ENCODE data around the gene C1orf21. TPM values are rescaled to one million over a fixed set of nuclear protein-coding genes. Genes with fewer than 3 reads are reported as not detected.
A peak's percentile ranks its signal among the peaks of the same experiment; 100 is the strongest.

Gene C1orf21
- total RNA-seq, 2 experiments from 2014 or later: 1.9 to 2.2 TPM

DNA sequence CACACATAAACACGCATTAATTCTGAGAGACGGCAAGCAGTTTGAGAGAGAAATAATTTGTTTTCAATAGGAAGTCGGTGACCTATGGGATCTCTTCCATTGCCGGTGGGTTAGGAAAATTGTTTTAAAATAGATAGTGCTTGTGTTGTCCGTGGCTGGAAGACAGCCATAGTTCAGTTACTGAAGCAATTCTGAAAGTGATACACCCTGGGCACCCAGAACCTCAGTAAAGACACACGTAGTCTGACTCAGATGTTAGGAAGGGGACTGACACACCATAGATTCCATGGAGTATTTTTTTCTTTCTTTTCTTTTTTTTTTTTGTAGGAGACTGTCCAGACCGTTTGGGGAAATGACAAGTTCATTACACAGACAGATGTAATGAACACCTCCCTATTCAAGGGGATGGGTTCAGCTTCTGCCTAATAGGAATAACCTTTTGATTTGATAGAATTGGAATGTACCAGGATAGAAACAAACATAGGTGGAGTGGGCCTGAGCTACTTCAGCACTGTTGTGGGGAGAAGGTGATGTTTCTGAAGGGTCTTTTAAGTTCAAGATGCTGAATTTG lies 1.6 kb downstream of the C1orf21 start:
- Mint-ChIP-seq H3K27me3 (peaks cover 63% of the 10 kb centered on the region), H3K4me3 (peak overlapping the region; percentile 74), H3K9me3 (no peaks in the 10 kb centered on the region), H3K36me3 (peaks cover 2% of the 10 kb centered on the region), H3K4me1 (ENCODE audit: low read depth) (peaks cover 15% of the 10 kb centered on the region), H3K27ac (no peak overlapping the region)
- intact Hi-C loops (cut with micrococcal nuclease): loop anchor here (10.0 kb wide), 1 partner anchor 334 kb away; the partner anchor contains the start of gene TSEN15
- DNase-seq: no peak
- ChIA-PET POLR2A (no interaction called here), CTCF (no interaction called here)

DNA sequence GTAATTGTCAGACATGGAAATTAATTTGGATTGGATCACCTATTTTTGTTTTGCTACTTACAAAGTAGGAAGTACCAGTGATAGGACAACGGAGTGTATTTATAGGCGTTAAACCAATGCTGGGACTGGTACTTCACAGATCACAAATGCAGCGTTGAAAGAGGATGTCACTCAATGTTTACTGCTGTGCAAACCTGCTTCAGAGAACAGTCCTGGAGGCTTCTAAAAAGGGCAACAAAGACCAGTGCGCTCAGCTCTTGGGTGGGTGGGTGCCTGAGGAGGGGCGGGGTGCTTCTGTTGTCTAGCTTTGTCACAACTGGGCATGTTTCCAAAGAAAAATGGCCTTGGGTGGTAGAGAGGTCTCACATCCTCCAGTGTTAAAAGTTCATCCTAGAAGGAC lies 2.1 kb downstream of the C1orf21 start:
- Mint-ChIP-seq H3K27ac (no peak overlapping the region), H3K27me3 (peaks cover 59% of the 10 kb centered on the region), H3K9me3 (no peaks in the 10 kb centered on the region), H3K36me3 (peaks cover 2% of the 10 kb centered on the region), H3K4me1 (ENCODE audit: low read depth) (peaks cover 15% of the 10 kb centered on the region), H3K4me3 (no peak overlapping the region)
- DNase-seq: no peak
- ChIA-PET POLR2A (no interaction called here), CTCF (no interaction called here)
- intact Hi-C loops (cut with micrococcal nuclease): loop anchor here (10.0 kb wide), 1 partner anchor 334 kb away; the partner anchor contains the start of gene TSEN15

DNA sequence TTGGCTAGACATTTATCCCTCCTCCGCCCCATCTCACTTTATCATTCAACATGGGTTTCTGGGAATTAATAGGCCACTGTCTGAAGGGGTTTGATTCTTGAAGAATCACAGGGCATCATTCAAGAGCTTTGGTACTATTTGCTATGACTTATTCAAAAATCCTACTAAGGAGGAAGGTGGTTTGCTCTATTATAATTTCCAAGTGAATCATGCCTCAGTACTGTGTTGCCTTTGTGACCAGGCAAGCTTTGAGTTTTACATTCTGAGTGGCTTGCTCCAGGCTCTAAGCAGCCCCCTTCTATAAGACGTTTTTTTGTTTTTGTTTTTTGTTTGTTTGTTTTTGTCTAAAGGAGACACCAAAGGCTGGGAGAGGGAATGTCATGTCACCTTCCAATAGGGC lies 2.6 kb downstream of the C1orf21 start:
- intact Hi-C loops (cut with micrococcal nuclease): loop anchor here (10.0 kb wide), 1 partner anchor 335 kb away; the partner anchor contains the start of gene TSEN15
- Mint-ChIP-seq H3K27me3 (peaks cover 58% of the 10 kb centered on the region), H3K36me3 (peaks cover 2% of the 10 kb centered on the region), H3K27ac (no peak overlapping the region), H3K4me1 (ENCODE audit: low read depth) (peaks cover 15% of the 10 kb centered on the region), H3K4me3 (no peak overlapping the region), H3K9me3 (no peaks in the 10 kb centered on the region)
- CTCF ChIA-PET: no interaction called here
- POLR2A ChIA-PET: no interaction called here
- no peak for DNase-seq

DNA sequence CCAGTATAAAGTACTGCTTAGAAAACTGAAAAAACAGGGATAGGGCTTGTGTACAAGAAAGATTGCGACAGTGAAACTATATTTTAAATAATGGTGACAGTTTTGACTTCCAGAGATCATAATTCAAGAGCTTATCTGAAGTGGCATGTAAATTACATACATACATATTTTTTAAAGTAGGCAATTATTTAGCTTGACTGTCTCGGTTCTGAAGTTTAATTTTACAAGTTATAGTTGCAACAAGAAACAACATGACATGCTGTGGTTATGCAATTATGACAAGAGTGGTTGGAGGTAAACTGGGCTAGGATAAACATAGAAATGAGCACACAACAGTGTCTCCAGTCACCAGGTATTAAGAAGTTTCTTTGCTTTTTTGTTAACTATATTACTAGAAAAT lies 4.1 kb downstream of the C1orf21 start:
- Mint-ChIP-seq H3K27me3 (peaks cover 47% of the 10 kb centered on the region), H3K4me3 (no peak overlapping the region), H3K9me3 (no peaks in the 10 kb centered on the region), H3K27ac (no peak overlapping the region), H3K4me1 (ENCODE audit: low read depth) (peaks cover 13% of the 10 kb centered on the region), H3K36me3 (peaks cover 2% of the 10 kb centered on the region)
- CTCF ChIA-PET: interaction anchor here (1.4 kb wide), 1 partner anchor 9 kb away, joined by 3 read pairs; no protein-coding TSS in a partner anchor
- no peak for DNase-seq
- POLR2A ChIA-PET: no interaction called here
- intact Hi-C loops (cut with micrococcal nuclease): no loop called here

DNA sequence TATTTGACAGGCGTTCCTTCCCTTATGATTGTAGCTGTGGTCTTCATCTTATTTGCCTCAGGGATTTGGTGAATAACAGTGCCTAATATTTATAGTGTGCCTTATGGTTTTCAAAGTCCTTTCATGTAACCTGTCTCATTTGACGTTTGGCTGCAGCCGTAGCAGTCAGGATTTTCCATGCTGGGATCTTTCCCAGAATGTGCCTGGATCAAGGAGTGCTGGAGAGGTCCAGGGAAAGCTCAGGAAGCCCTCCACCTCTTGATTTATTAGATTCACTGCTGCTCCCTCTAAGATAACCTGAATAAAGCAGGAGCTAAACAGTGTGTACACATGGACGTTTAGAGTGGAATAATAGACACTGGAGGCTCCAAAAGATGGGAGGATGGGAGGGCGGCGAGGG lies 5.2 kb downstream of the C1orf21 start:
- DNase-seq: no peak
- intact Hi-C loops (cut with micrococcal nuclease): no loop called here
- Mint-ChIP-seq H3K9me3 (no peaks in the 10 kb centered on the region), H3K27me3 (peaks cover 50% of the 10 kb centered on the region), H3K4me1 (ENCODE audit: low read depth) (peaks cover 11% of the 10 kb centered on the region), H3K27ac (no peak overlapping the region), H3K36me3 (no peaks in the 10 kb centered on the region), H3K4me3 (no peak overlapping the region)
- CTCF ChIA-PET: interaction anchor here (1.4 kb wide), 1 partner anchor 10 kb away, joined by 3 read pairs; no protein-coding TSS in a partner anchor
- POLR2A ChIA-PET: no interaction called here

DNA sequence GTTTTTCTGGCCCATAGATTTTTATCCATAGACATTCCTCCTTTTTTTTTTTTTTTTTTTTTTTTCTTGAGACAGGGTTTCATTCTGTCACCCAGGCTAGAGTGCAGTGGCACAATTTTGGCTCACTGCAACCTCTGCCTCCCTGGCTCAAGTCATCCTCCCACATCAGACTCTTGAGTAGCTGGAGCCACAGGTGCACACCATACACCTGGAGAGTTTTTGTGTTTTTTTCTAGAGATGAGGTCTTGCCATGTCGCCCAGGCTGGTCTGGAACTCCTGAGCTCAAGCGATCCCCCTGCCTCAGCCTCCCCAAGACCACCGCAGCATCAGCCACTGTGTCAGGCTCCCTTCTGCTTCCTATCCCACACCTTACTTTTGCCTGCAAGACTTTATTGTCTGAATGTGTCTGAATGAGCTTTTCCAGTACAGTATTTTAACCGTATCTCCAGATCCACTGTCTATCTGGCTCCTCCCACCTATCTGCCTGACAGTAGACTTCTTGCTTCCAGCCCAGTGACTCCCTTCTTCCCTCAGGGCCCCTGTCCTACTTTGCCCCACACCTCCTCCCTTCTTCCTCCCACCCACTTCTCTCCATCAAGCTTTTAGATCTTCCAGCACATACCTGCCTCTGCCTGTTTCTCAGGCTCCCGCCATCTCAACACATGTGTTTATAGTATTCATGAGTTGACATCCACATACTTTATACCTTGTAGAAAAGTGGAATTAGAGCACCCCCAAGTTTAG lies 6.1 kb downstream of the C1orf21 start:
- POLR2A ChIA-PET: no interaction called here
- Mint-ChIP-seq H3K9me3 (no peaks in the 10 kb centered on the region), H3K27me3 (peaks cover 47% of the 10 kb centered on the region), H3K4me1 (ENCODE audit: low read depth) (peaks cover 7% of the 10 kb centered on the region), H3K36me3 (no peaks in the 10 kb centered on the region), H3K27ac (no peak overlapping the region), H3K4me3 (no peak overlapping the region)
- CTCF ChIA-PET: no interaction called here
- DNase-seq: no peak
- intact Hi-C loops (cut with micrococcal nuclease): no loop called here

DNA sequence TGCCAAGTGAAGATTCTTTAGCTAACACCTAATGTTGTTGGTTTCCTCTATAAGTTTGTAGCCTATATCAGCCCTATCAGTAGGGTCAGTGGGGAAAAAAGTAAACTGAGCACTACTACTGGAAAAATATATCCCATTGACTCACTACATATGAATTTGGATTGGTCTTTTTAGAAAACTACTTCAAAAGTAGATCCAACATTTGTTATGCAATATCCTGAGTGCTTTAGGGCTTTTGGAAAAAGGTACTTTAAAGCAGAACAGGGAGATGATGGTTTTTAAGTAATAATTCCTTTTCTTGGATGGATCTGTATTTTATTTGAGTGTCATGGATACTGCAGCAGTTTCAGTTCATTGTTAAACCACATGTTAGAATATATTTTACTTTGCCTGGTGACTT lies 7.1 kb downstream of the C1orf21 start:
- no peaks in the 10 kb centered on the region for H3K36me3 Mint-ChIP-seq
- no peak for DNase-seq
- no peak overlapping the region for H3K4me3 Mint-ChIP-seq
- CTCF ChIA-PET: no interaction called here
- POLR2A ChIA-PET: no interaction called here
- no peaks in the 10 kb centered on the region for H3K9me3 Mint-ChIP-seq
- no peak overlapping the region for H3K27ac Mint-ChIP-seq
- H3K27me3 Mint-ChIP-seq: peaks cover 40% of the 10 kb centered on the region
- intact Hi-C loops (cut with micrococcal nuclease): no loop called here
- no peaks in the 10 kb centered on the region for H3K4me1 Mint-ChIP-seq (ENCODE audit: low read depth)

DNA sequence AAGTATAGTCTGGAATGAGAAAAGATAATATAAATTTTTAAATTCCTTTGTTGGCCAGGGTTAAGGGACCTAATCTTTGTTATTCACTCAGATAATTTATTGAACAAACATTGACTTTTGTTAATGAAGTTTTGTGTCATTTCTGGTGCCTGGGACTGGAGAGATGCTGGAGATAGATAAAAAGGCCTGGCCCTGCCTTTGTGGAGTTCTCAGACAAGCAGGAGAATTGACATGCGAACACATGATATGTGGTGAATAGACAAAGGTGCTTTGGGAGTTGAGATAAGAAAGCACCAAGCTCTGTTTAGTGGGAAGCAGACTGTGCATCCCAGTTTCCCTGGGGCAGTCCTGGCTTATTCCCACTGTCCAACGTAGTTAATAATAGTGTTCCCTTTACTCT lies 8.5 kb downstream of the C1orf21 start:
- no peak overlapping the region for H3K27ac Mint-ChIP-seq
- CTCF ChIA-PET: no interaction called here
- no peaks in the 10 kb centered on the region for H3K4me1 Mint-ChIP-seq (ENCODE audit: low read depth)
- H3K4me3 Mint-ChIP-seq: no peak overlapping the region
- no peak for DNase-seq
- POLR2A ChIA-PET: no interaction called here
- H3K36me3 Mint-ChIP-seq: no peaks in the 10 kb centered on the region
- H3K9me3 Mint-ChIP-seq: no peaks in the 10 kb centered on the region
- intact Hi-C loops (cut with micrococcal nuclease): no loop called here
- peaks cover 31% of the 10 kb centered on the region for H3K27me3 Mint-ChIP-seq

DNA sequence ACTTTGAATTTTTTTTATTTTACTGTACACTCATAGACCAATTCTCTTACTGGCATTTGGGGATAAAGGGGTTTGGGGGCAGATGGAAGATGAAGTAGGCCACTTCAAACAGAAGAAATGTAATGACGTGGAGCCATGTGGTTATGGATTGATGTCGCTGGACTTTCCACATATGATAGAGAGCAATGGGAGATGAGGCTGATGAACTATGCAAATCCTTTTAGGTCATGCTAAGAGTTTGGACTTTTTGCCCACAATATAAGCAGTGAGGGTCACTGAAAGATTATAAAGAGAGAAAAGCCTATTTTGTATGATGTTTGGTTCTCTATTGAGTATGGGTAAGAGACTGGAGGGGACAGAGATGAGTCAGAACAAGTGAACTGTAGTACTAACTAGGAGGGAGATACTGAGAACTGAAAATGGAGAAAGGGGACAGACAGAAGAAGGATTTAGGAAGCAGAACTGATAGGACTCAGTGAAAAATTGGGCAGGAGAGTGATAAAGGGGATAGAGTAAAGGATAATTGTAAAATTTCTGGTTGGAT lies 9.2 kb downstream of the C1orf21 start:
- peaks cover 27% of the 10 kb centered on the region for H3K27me3 Mint-ChIP-seq
- no peak overlapping the region for H3K4me3 Mint-ChIP-seq
- no peaks in the 10 kb centered on the region for H3K9me3 Mint-ChIP-seq
- H3K4me1 Mint-ChIP-seq (ENCODE audit: low read depth): no peaks in the 10 kb centered on the region
- no peaks in the 10 kb centered on the region for H3K36me3 Mint-ChIP-seq
- POLR2A ChIA-PET: no interaction called here
- CTCF ChIA-PET: no interaction called here
- intact Hi-C loops (cut with micrococcal nuclease): no loop called here
- no peak overlapping the region for H3K27ac Mint-ChIP-seq
- no peak for DNase-seq

DNA sequence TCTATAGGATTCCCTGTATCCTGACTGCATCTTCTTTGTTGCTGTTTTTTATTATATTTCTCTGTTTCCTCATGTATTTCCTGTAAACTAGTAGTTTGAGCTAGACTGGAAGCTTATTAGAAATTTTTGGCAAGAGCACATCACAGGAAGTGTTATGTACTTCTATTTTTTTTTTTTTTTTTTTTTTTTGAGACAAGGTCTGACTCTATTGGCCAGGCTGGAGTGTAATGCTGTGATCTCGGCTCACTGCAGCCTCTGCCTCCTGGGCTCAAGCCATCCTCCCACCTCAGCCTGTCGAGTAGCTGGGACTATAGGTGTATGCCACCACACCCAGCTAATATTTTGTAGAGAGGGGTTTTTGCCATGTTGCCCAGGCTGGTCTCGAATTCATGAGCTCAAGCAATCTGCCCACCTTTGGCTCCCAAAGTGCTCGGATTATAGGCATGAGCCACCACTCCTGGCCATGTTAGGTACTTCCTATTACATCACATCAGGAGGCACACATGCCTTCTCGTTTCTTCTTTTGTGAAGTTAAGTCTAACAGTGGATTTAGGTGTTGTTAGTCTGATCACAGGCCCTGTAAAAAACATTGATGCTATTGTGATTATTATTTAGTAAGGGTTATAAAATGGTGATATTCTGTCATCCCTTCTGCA lies 12.5 kb downstream of the C1orf21 start:
- intact Hi-C loops (cut with micrococcal nuclease): no loop called here
- Mint-ChIP-seq H3K4me1 (ENCODE audit: low read depth) (no peaks in the 10 kb centered on the region), H3K27ac (no peak overlapping the region), H3K36me3 (no peaks in the 10 kb centered on the region), H3K4me3 (no peak overlapping the region), H3K9me3 (no peaks in the 10 kb centered on the region), H3K27me3 (peaks cover 17% of the 10 kb centered on the region)
- ChIA-PET POLR2A (interaction anchor here (0.8 kb wide), 1 partner anchor 12 kb away, joined by 3 read pairs; the partner anchor contains the start of gene C1orf21), CTCF (interaction anchor here (0.7 kb wide), 1 partner anchor 1210 kb away, joined by 3 read pairs; no protein-coding TSS in a partner anchor)
- no peak for DNase-seq

DNA sequence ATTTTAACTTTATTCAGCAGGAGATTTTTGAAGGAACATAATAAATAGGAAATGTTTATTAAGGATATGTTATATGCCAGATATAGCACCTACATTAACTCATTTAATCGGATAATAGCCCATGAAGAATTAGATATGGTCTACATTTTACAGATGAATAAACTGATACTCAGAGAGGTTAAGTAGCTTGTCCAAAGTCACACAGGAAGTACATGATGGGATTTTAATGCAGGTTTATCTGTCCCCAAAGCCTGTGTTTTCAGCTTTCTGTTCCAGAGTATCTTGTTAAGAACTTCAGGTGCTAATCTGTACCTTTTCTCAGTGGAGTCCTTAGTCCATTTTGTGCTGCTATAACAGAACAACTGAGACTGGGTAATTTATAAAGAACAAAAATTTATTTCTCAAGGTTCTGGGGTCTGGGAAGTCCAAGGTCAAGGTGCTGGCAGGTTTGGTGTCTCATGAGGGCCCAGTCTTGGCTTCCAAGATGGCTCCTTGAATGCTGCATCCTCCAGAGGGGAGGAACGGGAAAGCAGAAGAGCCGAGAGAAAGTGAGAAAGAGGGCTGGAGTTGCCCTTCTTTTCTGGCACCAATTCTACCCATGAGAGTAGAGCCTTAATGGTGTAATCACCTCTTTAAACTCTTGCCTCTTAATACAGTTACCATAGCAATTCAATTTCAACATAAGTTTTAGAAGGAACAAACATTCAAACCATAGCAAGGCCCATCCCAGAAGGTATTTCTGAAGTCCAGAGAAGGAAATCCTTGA lies 17.3 kb downstream of the C1orf21 start:
- H3K4me1 Mint-ChIP-seq (ENCODE audit: low read depth): no peaks in the 10 kb centered on the region
- CTCF ChIA-PET: no interaction called here
- H3K36me3 Mint-ChIP-seq: no peaks in the 10 kb centered on the region
- H3K27ac Mint-ChIP-seq: no peak overlapping the region
- peaks cover 3% of the 10 kb centered on the region for H3K27me3 Mint-ChIP-seq
- no peak overlapping the region for H3K4me3 Mint-ChIP-seq
- no peak for DNase-seq
- POLR2A ChIA-PET: no interaction called here
- intact Hi-C loops (cut with micrococcal nuclease): no loop called here
- H3K9me3 Mint-ChIP-seq: no peaks in the 10 kb centered on the region

DNA sequence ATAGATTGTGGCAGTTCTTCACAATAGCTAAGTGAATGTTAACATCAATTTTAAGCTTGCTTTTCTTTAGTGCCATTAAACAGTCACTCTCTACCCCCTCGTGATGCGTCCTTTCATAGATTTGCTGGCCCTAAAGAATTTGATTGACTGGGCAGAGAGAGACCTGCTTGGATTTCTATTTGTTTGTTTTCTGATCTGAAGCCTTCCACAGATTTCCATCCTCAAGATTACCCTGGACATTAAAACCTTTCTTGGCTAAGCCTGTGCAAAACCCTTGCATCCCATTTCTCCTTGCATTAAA lies 17.8 kb downstream of the C1orf21 start:
- Mint-ChIP-seq H3K4me3 (no peak overlapping the region), H3K36me3 (no peaks in the 10 kb centered on the region), H3K27me3 (peaks cover 2% of the 10 kb centered on the region), H3K4me1 (ENCODE audit: low read depth) (no peaks in the 10 kb centered on the region), H3K9me3 (no peaks in the 10 kb centered on the region), H3K27ac (no peak overlapping the region)
- ChIA-PET CTCF (no interaction called here), POLR2A (no interaction called here)
- intact Hi-C loops (cut with micrococcal nuclease): no loop called here
- no peak for DNase-seq
